Neural cell (in vitro differentiated cells): ENCODE data around the gene PDS5B. TPM values are rescaled to one million over a fixed set of nuclear protein-coding genes. Genes with fewer than 3 reads are reported as not detected.

Source experiments
- H2AFZ ChIP-seq: fragments of 200-600, 300-800 bp; sonication (generic), shearing (Covaris generic); 2 replicates; pipeline ENCODE4 v1.6.0; 2014; ENCODE audit warnings: low read depth, mild to moderate bottlenecking, antibody characterized with exemption, low read length, moderate library complexity
- H3F3A ChIP-seq: fragments of 200-600 bp; shearing (Covaris generic); 2 replicates; pipeline ENCODE4 v1.6.1; 2016; ENCODE audit warnings: mild to moderate bottlenecking, moderate library complexity, mixed read lengths, antibody characterized with exemption, low read length; ENCODE audit not compliant: insufficient read depth, poor library complexity, severe bottlenecking
- H3K27ac ChIP-seq: fragments of 200-600, 300-800 bp; sonication (generic), shearing (Covaris generic); 2 replicates; pipeline ENCODE4 v1.5.1; 2014; ENCODE audit warnings: mild to moderate bottlenecking, low read length, moderate library complexity
- H3K27me3 ChIP-seq: fragments of 300-800, 200-600 bp; sonication (generic), shearing (Covaris generic); 2 replicates; pipeline ENCODE4 v1.6.0; 2014; ENCODE audit warnings: mild to moderate bottlenecking, low read depth, low read length, moderate library complexity; ENCODE audit not compliant: insufficient read depth
- H3K36me3 ChIP-seq: fragments of 300-800, 200-600 bp; sonication (generic), shearing (Covaris generic); 2 replicates; pipeline ENCODE4 v1.5.1; 2014; ENCODE audit warnings: mild to moderate bottlenecking, antibody characterized with exemption, low read length, moderate library complexity; ENCODE audit not compliant: insufficient read depth
- H3K4me2 ChIP-seq: fragments of 300-800, 200-600 bp; sonication (generic), shearing (Covaris generic); 2 replicates; pipeline ENCODE4 v1.6.0; 2014; ENCODE audit warnings: mild to moderate bottlenecking, low read length
- H3K4me3 ChIP-seq: fragments of 300-800, 200-600 bp; sonication (generic), shearing (Covaris generic); 2 replicates; pipeline ENCODE4 v1.5.1; 2014; ENCODE audit warnings: mild to moderate bottlenecking, low read length, moderate library complexity
- H3K79me2 ChIP-seq: fragments of 200-600 bp; shearing (Covaris generic); replicated peaks from 2 replicates; pipeline ENCODE4 v1.6.0; 2014; ENCODE audit warnings: mild to moderate bottlenecking, low read length, moderate library complexity; ENCODE audit not compliant: insufficient read depth
- H3K9ac ChIP-seq: fragments of 300-800, 200-600 bp; sonication (generic), shearing (Covaris generic); 2 replicates; pipeline ENCODE4 v1.6.1; 2016; ENCODE audit warnings: mild to moderate bottlenecking, low read length, mixed read lengths
- H3K9me2 ChIP-seq: fragments of 200-600 bp; shearing (Covaris generic); 2 replicates; pipeline ENCODE4 v1.6.1; 2016; ENCODE audit warnings: mild to moderate bottlenecking, low read length, mixed read lengths; ENCODE audit not compliant: insufficient read depth
- H3K9me3 ChIP-seq: fragments of 200-600, 300-800 bp; sonication (generic), shearing (Covaris generic); 2 replicates; pipeline ENCODE4 v1.6.1; 2016; ENCODE audit warnings: mild to moderate bottlenecking, mixed run types, low read length, moderate library complexity, mixed read lengths
- H4K20me1 ChIP-seq: fragments of 200-600 bp; shearing (Covaris generic); 2 replicates; pipeline ENCODE4 v1.6.1; 2016; ENCODE audit warnings: mild to moderate bottlenecking, mixed run types; ENCODE audit not compliant: insufficient read depth
- EP300 ChIP-seq: fragments of 450-650 bp; conservative IDR thresholded peaks from 2 replicates; pipeline ENCODE4 v1.6.1; 2014; ENCODE audit warnings: antibody characterized with exemption, mild to moderate bottlenecking, moderate library complexity; ENCODE audit not compliant: poor library complexity, severe bottlenecking
- EZH2 ChIP-seq: fragments of 200-600, 300-800 bp; shearing (Covaris generic), sonication (generic); IDR thresholded peaks from 2 replicates; pipeline ENCODE4 v1.6.1; 2014; ENCODE audit warnings: antibody characterized with exemption, low read length, borderline replicate concordance, mild to moderate bottlenecking; ENCODE audit not compliant: insufficient read depth, poor library complexity, severe bottlenecking
- MXI1 ChIP-seq: fragments of 450-650 bp; conservative IDR thresholded peaks from 2 replicates; pipeline ENCODE4 v1.6.1; 2014; ENCODE audit warnings: antibody characterized with exemption, mild to moderate bottlenecking; ENCODE audit not compliant: poor library complexity, severe bottlenecking
- POLR2AphosphoS5 ChIP-seq: IDR thresholded peaks from 2 replicates; pipeline ENCODE4 v1.6.1; 2012
- RAD21 ChIP-seq: fragments of 450-650 bp; conservative IDR thresholded peaks from 2 replicates; pipeline ENCODE4 v1.6.1; 2014; ENCODE audit warnings: antibody characterized with exemption, mild to moderate bottlenecking, moderate library complexity
- SMC3 ChIP-seq: fragments of 450-650 bp; conservative IDR thresholded peaks from 2 replicates; pipeline ENCODE4 v1.6.1; 2014; ENCODE audit warnings: antibody characterized with exemption, mild to moderate bottlenecking, moderate library complexity; ENCODE audit not compliant: poor library complexity
- TAF1 ChIP-seq: IDR thresholded peaks from 2 replicates; pipeline ENCODE4 v1.6.1; 2012; ENCODE audit warnings: low read depth
- polyA plus RNA-seq: library from polyadenylated mRNA; depleted of rRNA; stranded (reverse); fragments of >200 nt; gene quantifications from 2 replicates; pipeline ENCODE4 v1.2.3, GENCODE V29; 2014
- TF ChIP-seq, protein P1 (sequence below): IDR thresholded peaks from 2 replicates; pipeline ENCODE4 v1.6.1; 2012; ENCODE audit warnings: borderline replicate concordance
- TF ChIP-seq, protein P2 (sequence below): fragments of 450-650 bp; IDR thresholded peaks from 2 replicates; pipeline ENCODE4 v1.5.1; 2014; ENCODE audit warnings: antibody characterized with exemption, mild to moderate bottlenecking, moderate library complexity; ENCODE audit not compliant: poor library complexity, severe bottlenecking

Gene PDS5B
- polyA plus RNA-seq, 1 donor from 2014 or later, result 27.6 TPM

DNA sequence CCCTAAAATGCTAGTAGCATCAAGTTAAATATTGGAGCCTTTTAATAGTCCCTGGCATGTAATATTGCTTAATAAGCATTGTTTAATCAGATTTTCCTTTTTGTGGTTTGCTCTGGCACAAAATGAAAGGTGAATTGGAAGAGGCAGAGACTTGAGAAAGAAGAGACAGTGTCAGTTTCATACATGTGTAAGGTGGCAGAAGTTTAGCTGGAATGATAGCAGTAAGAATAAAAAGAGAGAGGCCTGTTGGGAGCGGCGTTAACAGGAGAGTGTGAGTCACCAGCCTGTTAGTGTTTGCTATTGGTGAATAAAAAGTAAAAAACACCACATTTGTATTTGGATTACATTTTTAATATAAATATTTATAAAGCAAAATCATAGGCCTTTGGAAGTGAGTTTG, 145.3 kb downstream of the PDS5B start:
- Histone ChIP-seq H3K27ac (no peak overlapping the region), H4K20me1 (no peaks in the 10 kb centered on the region), H3F3A (no peaks in the 10 kb centered on the region), H3K79me2 (peaks cover 8% of the 10 kb centered on the region), H3K9me3 (no peaks in the 10 kb centered on the region), H3K27me3 (no peaks in the 10 kb centered on the region), H3K9me2 (no peaks in the 10 kb centered on the region), H2AFZ (no peak overlapping the region), H3K4me3 (no peak overlapping the region), H3K9ac (no peak overlapping the region), H3K4me2 (no peak overlapping the region), H3K36me3 (no peaks in the 10 kb centered on the region)
- no peak for TF ChIP-seq RAD21

DNA sequence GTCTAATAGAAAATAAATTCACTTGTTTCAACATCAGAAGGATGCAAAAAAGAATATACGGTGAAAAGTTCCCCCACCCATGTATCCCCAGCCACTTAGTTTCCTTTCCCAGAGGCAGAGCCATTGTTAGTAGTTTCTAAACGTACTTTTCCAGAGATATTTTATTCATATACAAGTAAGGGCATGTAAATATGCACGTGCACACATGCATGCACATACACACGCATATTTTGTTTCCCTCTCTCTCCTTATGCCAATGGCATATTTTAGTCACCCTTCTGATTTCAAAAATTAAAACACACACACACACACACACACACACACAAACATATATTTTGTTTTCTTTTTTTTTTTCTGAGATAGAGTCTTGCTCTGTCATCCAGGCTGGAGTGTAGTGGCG, 147.4 kb downstream of the PDS5B start:
- H3K4me3 ChIP-seq, result no peak overlapping the region
- H4K20me1 ChIP-seq, result no peaks in the 10 kb centered on the region
- TF ChIP-seq POLR2AphosphoS5 (no peak), EZH2 (no peak), MXI1 (no peak), SMC3 (no peak), RAD21 (no peak), EP300 (no peak), TAF1 (no peak)
- TF ChIP-seq, protein P1, sequence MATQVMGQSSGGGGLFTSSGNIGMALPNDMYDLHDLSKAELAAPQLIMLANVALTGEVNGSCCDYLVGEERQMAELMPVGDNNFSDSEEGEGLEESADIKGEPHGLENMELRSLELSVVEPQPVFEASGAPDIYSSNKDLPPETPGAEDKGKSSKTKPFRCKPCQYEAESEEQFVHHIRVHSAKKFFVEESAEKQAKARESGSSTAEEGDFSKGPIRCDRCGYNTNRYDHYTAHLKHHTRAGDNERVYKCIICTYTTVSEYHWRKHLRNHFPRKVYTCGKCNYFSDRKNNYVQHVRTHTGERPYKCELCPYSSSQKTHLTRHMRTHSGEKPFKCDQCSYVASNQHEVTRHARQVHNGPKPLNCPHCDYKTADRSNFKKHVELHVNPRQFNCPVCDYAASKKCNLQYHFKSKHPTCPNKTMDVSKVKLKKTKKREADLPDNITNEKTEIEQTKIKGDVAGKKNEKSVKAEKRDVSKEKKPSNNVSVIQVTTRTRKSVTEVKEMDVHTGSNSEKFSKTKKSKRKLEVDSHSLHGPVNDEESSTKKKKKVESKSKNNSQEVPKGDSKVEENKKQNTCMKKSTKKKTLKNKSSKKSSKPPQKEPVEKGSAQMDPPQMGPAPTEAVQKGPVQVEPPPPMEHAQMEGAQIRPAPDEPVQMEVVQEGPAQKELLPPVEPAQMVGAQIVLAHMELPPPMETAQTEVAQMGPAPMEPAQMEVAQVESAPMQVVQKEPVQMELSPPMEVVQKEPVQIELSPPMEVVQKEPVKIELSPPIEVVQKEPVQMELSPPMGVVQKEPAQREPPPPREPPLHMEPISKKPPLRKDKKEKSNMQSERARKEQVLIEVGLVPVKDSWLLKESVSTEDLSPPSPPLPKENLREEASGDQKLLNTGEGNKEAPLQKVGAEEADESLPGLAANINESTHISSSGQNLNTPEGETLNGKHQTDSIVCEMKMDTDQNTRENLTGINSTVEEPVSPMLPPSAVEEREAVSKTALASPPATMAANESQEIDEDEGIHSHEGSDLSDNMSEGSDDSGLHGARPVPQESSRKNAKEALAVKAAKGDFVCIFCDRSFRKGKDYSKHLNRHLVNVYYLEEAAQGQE, result no peak
- TF ChIP-seq, protein P2, sequence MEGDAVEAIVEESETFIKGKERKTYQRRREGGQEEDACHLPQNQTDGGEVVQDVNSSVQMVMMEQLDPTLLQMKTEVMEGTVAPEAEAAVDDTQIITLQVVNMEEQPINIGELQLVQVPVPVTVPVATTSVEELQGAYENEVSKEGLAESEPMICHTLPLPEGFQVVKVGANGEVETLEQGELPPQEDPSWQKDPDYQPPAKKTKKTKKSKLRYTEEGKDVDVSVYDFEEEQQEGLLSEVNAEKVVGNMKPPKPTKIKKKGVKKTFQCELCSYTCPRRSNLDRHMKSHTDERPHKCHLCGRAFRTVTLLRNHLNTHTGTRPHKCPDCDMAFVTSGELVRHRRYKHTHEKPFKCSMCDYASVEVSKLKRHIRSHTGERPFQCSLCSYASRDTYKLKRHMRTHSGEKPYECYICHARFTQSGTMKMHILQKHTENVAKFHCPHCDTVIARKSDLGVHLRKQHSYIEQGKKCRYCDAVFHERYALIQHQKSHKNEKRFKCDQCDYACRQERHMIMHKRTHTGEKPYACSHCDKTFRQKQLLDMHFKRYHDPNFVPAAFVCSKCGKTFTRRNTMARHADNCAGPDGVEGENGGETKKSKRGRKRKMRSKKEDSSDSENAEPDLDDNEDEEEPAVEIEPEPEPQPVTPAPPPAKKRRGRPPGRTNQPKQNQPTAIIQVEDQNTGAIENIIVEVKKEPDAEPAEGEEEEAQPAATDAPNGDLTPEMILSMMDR, result no peak
- H2AFZ ChIP-seq, result no peak overlapping the region
- H3K9ac ChIP-seq, result no peak overlapping the region
- H3F3A ChIP-seq, result no peaks in the 10 kb centered on the region
- H3K9me2 ChIP-seq, result no peaks in the 10 kb centered on the region
- H3K4me2 ChIP-seq, result no peak overlapping the region
- H3K79me2 ChIP-seq, result no peaks in the 10 kb centered on the region
- no peaks in the 10 kb centered on the region for H3K9me3 ChIP-seq
- H3K36me3 ChIP-seq, result no peaks in the 10 kb centered on the region
- H3K27me3 ChIP-seq, result no peaks in the 10 kb centered on the region
- no peak overlapping the region for H3K27ac ChIP-seq

DNA sequence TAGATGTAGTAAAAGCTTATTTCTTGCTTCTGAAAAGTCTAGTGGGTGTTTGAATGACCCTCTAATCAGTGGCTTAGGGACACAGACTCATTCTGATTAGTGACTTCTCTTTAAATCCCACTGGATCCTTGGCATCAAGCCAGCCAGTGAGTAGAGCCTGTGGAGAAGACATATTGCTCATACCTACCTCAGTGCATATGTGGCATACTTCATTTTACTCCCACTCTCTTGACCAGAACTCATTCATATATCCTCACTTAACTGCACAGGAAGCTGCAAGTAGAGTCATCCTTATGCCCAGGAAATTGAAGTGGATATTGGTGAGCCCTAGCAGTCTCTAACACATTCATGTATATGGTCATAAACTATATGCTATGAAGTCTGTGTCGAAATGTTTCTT, 148.3 kb downstream of the PDS5B start:
- Histone ChIP-seq H3K36me3 (no peaks in the 10 kb centered on the region), H3K27me3 (no peaks in the 10 kb centered on the region), H3K27ac (no peak overlapping the region), H3K9me3 (no peaks in the 10 kb centered on the region), H2AFZ (no peak overlapping the region), H3K9me2 (no peaks in the 10 kb centered on the region), H3K4me2 (no peak overlapping the region), H3F3A (no peaks in the 10 kb centered on the region), H3K4me3 (no peak overlapping the region), H3K9ac (no peak overlapping the region), H4K20me1 (no peaks in the 10 kb centered on the region), H3K79me2 (no peaks in the 10 kb centered on the region)
- no peak for TF ChIP-seq POLR2AphosphoS5
